HCT116 (cell line): ENCODE measurements around the gene CEBPB. TPM values are rescaled to one million over a fixed set of nuclear protein-coding genes. Genes with fewer than 3 reads are reported as not detected.

Experiments used
- ATAC-seq: fragments of 200-7000 bp; cut with Tn5 transposase; 2 replicates; pipeline ENCODE4 v1.9.1; 2020; ENCODE audit warnings: mild to moderate bottlenecking, moderate library complexity
- BruUV-seq: library from RNA; stranded (reverse); fragments of 400-500 nt; replicated peaks from 2 replicates; lab custom pipeline; 2021; lab: Mats Ljungman, UMichigan
- CTCF ChIA-PET: fragments of 300-600 bp; sonication (Branson Sonifier 250); formaldehyde crosslinking; loops from one replicate; lab custom pipeline; 2021; ENCODE audit warnings: antibody characterized with exemption; lab: Charles Lee
- POLR2A ChIA-PET: fragments of 300-600, 350-600 bp; sonication (Branson Sonifier 250); formaldehyde crosslinking; loops from one replicate; lab custom pipeline; 2021; ENCODE audit warnings: antibody characterized with exemption; lab: Charles Lee
- RAD21 ChIA-PET, 2 experiments: fragments of 300-600 bp; sonication (Branson Sonifier 250); formaldehyde crosslinking; loops; one replicate each; lab custom pipeline; 2023; ENCODE audit warnings: low total read pairs in 2 of 2; ENCODE audit not compliant: uncharacterized antibody in 2 of 2, unreplicated experiment in 2 of 2, low non-redundant PET in 1 of 2; lab: Charles Lee
- DNase-seq: peaks from one replicate; pipeline ENCODE4 v3.0.0-alpha.2; 2010; ENCODE audit warnings: low read depth, low spot score
- H2AFZ ChIP-seq: fragments of 200-600 bp; shearing (Covaris generic), sonication (generic); 2 replicates; pipeline ENCODE4 v1.6.1; 2017; ENCODE audit warnings: low read depth, mixed run types, mixed read lengths, antibody characterized with exemption, low read length; ENCODE audit not compliant: poor library complexity, severe bottlenecking
- H3K27ac ChIP-seq: 2 replicates; pipeline ENCODE4 v1.5.1; 2012; ENCODE audit warnings: low read depth, low read length
- H3K27me3 ChIP-seq: fragments of 200-600 bp; sonication (generic); 2 replicates; pipeline ENCODE4 v1.6.1; 2016; ENCODE audit warnings: mixed run types, low read length, mixed read lengths; ENCODE audit not compliant: insufficient read depth
- H3K36me3 ChIP-seq, 2 experiments: fragments of 200-500 bp in 1 of 2; fragments of 200-600 bp in 1 of 2; sonication (Bioruptor generic) in 1 of 2; sonication (generic) in 1 of 2; 2 replicates each; pipeline versions ENCODE4 v1.5.1 to v1.6.1; 2014 to 2016; ENCODE audit warnings: low read length in 2 of 2, inconsistent platforms in 1 of 2, mixed read lengths in 1 of 2, mixed run types in 1 of 2; ENCODE audit not compliant: insufficient read depth in 2 of 2, control insufficient read depth in 1 of 2
- H3K4me1 ChIP-seq, 2 experiments: fragments of 200-600 bp in 1 of 2; sonication (generic) in 1 of 2; 2 replicates each; pipeline versions ENCODE4 v1.5.1 to v1.6.1; 2012 to 2017; ENCODE audit warnings: low read length in 2 of 2, inconsistent platforms in 1 of 2, mild to moderate bottlenecking in 1 of 2, mixed read lengths in 1 of 2, mixed run types in 1 of 2, moderate library complexity in 1 of 2; ENCODE audit not compliant: insufficient read depth in 2 of 2, control insufficient read depth in 1 of 2
- H3K4me2 ChIP-seq: fragments of 200-600 bp; sonication (generic); 2 replicates; pipeline ENCODE4 v1.6.1; 2017; ENCODE audit warnings: mixed run types, low read length, mixed read lengths
- H3K4me3 ChIP-seq, 2 experiments: fragments of 200-600 bp in 1 of 2; sonication (generic) in 1 of 2; replicated peaks in 1 of 2; 2 replicates each; pipeline ENCODE4 v1.5.1; 2011 to 2016; ENCODE audit warnings: low read length in 2 of 2, control low read depth in 1 of 2, low read depth in 1 of 2, mild to moderate bottlenecking in 1 of 2, mixed read lengths in 1 of 2, mixed run types in 1 of 2
- H3K79me2 ChIP-seq: fragments of 200-600 bp; sonication (generic); 2 replicates; pipeline ENCODE4 v1.6.1; 2017; ENCODE audit warnings: mild to moderate bottlenecking, mixed run types, low read length, moderate library complexity, mixed read lengths; ENCODE audit not compliant: insufficient read depth
- H3K9ac ChIP-seq: fragments of 200-600 bp; sonication (generic); 2 replicates; pipeline ENCODE4 v1.6.1; 2016; ENCODE audit warnings: low read length, mixed read lengths
- H3K9me2 ChIP-seq: fragments of 200-600 bp; sonication (generic), shearing (Covaris generic); 2 replicates; pipeline ENCODE4 v1.6.1; 2017; ENCODE audit warnings: mixed run types, mild to moderate bottlenecking, moderate library complexity; ENCODE audit not compliant: insufficient read depth
- H3K9me3 ChIP-seq, 2 experiments: fragments of 200-500 bp in 1 of 2; fragments of 200-600 bp in 1 of 2; sonication (Bioruptor generic) in 1 of 2; sonication (generic) in 1 of 2; 2 replicates each; pipeline ENCODE4 v1.6.1; 2014 to 2017; ENCODE audit warnings: low read length in 2 of 2, mixed read lengths in 2 of 2, inconsistent platforms in 1 of 2, low read depth in 1 of 2, mild to moderate bottlenecking in 1 of 2, mixed run types in 1 of 2, moderate library complexity in 1 of 2; ENCODE audit not compliant: control insufficient read depth in 1 of 2, insufficient read depth in 1 of 2
- H4K20me1 ChIP-seq: fragments of 200-600 bp; sonication (generic), shearing (Covaris generic); 2 replicates; pipeline ENCODE4 v1.6.1; 2017; ENCODE audit warnings: mixed run types, mild to moderate bottlenecking, moderate library complexity; ENCODE audit not compliant: insufficient read depth
- CTCF ChIP-seq, 3 experiments: fragments of 200-600 bp in 1 of 3; sonication (generic) in 1 of 3; IDR thresholded peaks in 2 of 3; conservative IDR thresholded peaks in 1 of 3; 2 replicates each; pipeline ENCODE4 v1.5.1; 2012 to 2017; ENCODE audit warnings: low read depth in 2 of 3, low read length in 2 of 3, antibody characterized with exemption in 1 of 3, borderline replicate concordance in 1 of 3, control low read depth in 1 of 3, mild to moderate bottlenecking in 1 of 3, mixed read lengths in 1 of 3, mixed run types in 1 of 3, moderate library complexity in 1 of 3; ENCODE audit not compliant: insufficient read depth in 1 of 3
- ELF1 ChIP-seq: IDR thresholded peaks from 2 replicates; pipeline ENCODE4 v1.6.1; 2012; ENCODE audit warnings: low read depth, borderline replicate concordance
- EZH2phosphoT487 ChIP-seq: fragments of 200-600 bp; IDR thresholded peaks from 2 replicates; pipeline ENCODE4 v1.6.1; 2018; ENCODE audit warnings: antibody characterized with exemption, borderline replicate concordance
- JUND ChIP-seq: IDR thresholded peaks from 2 replicates; pipeline ENCODE4 v1.6.1; 2012
- MAX ChIP-seq: IDR thresholded peaks from 2 replicates; pipeline ENCODE4 v1.6.1; 2012
- POLR2A ChIP-seq: IDR thresholded peaks from 2 replicates; pipeline ENCODE4 v1.7.0; 2011; ENCODE audit warnings: borderline replicate concordance; ENCODE audit not compliant: insufficient read depth, insufficient read length; ENCODE audit errors: extremely low read depth
- POLR2AphosphoS5 ChIP-seq: IDR thresholded peaks from 2 replicates; pipeline ENCODE4 v1.6.1; 2011; ENCODE audit warnings: mild to moderate bottlenecking, low read depth, low read length, moderate library complexity
- RAD21 ChIP-seq: IDR thresholded peaks from 2 replicates; pipeline ENCODE4 v1.6.1; 2012; ENCODE audit warnings: low read depth, mild to moderate bottlenecking
- REST ChIP-seq: IDR thresholded peaks from 2 replicates; pipeline ENCODE4 v1.6.1; 2012; ENCODE audit warnings: low read depth
- TCF7L2 ChIP-seq: IDR thresholded peaks from 2 replicates; pipeline ENCODE4 v1.7.0; 2011; ENCODE audit warnings: borderline replicate concordance, inconsistent platforms; ENCODE audit not compliant: insufficient read depth, insufficient read length; ENCODE audit errors: extremely low read depth
- ZNF274 ChIP-seq: fragments of 200-500 bp; sonication (Bioruptor generic); IDR thresholded peaks from 2 replicates; pipeline ENCODE4 v1.6.1; 2014; ENCODE audit warnings: mild to moderate bottlenecking, low read depth, low read length, inconsistent platforms
- intact Hi-C: fragments of 100-400 bp; cut with micrococcal nuclease; formaldehyde crosslinking; loops from 2 replicates; pipeline ENCODE4 v1.10.0; 2022
- total RNA-seq: library from RNA; stranded (reverse); gene quantifications from one replicate; pipeline ENCODE4 v1.2.1, GENCODE V29; 2021; ENCODE audit not compliant: unreplicated experiment

Gene CEBPB
- total RNA-seq, 1 experiment from 2014 or later, result 113 TPM

GRCh38 chr20:50141018-50141675 is 49.5 kb upstream of the CEBPB start:
- no peaks in the 10 kb centered on the region for H3K27me3 ChIP-seq
- TF ChIP-seq ELF1 (no peak), EZH2phosphoT487 (no peak), ZNF274 (no peak), POLR2A (no peak), MAX (no peak), TCF7L2 (no peak), REST (no peak), RAD21 (no peak), POLR2AphosphoS5 (no peak), JUND (no peak), CTCF (IDR thresholded peaks at IDR 0.05 in 2 of 3, conservative IDR thresholded peaks at IDR 0.05 in 1 of 3; ENCODE audit: borderline replicate concordance in 1 of 3, insufficient read depth in 1 of 3, low read depth in 2 of 3, low read length in 2 of 3) (no peak)
- TF ChIP-seq, all 23 proteins: peak for 0
- ATAC-seq (no peak), DNase-seq (no peak)
- Histone ChIP-seq H4K20me1 (no peaks in the 10 kb centered on the region), H3K9me3 (no peaks in the 10 kb centered on the region), H3K27ac (no peak overlapping the region), H3K9me2 (no peaks in the 10 kb centered on the region), H3K79me2 (peaks cover 90% of the 10 kb centered on the region), H2AFZ (no peak overlapping the region), H3K36me3 (peaks cover 30 to 34% of the 10 kb centered on the region in 2 experiments), H3K4me3 (no peak overlapping the region), H3K4me1 (peaks cover 28 to 63% of the 10 kb centered on the region in 2 experiments), H3K4me2 (no peak overlapping the region), H3K9ac (no peak overlapping the region)
- ChIA-PET CTCF (no interaction called here), RAD21 (no interaction called here), POLR2A (no interaction called here)
- no TSS peak for BruUV-seq
- intact Hi-C loops, result no loop called here
